Measurements from ENCODE around the gene TBC1D22A.

Gene TBC1D22A

GRCh38 chr22:47190957-47191670 is 428.7 kb downstream of the TBC1D22A start:
- no peaks in the 10 kb centered on the region for H3K4me1 ChIP-seq (ENCODE audit: low read length)
- H3K9me2 ChIP-seq (replicated peaks; ENCODE audit: insufficient read depth, low read length): no peaks in the 10 kb centered on the region
- H3K4me3 ChIP-seq (ENCODE audit: low read length): no peak overlapping the region
- H3K27ac ChIP-seq (ENCODE audit: low read length): no peak overlapping the region
- no peaks in the 10 kb centered on the region for H3K79me2 ChIP-seq (ENCODE audit: low read length)
- no peak for TF ChIP-seq CTCF (IDR thresholded peaks at IDR 0.05; ENCODE audit: low read length)
- no peak for TF ChIP-seq EZH2 (optimal IDR thresholded peaks at IDR 0.05; ENCODE audit: low read depth, low read length)
- no peak for TF ChIP-seq EZH2phosphoT487 (IDR thresholded peaks at IDR 0.05; ENCODE audit: low read length)
- no peaks in the 10 kb centered on the region for H3F3A ChIP-seq (ENCODE audit: insufficient read depth, low read length)
- no peaks in the 10 kb centered on the region for H4K20me1 ChIP-seq (ENCODE audit: insufficient read depth, low read length)
- DNase-seq: no peak
- no peak overlapping the region for H3K9ac ChIP-seq (ENCODE audit: low read length)
- no peak overlapping the region for H3K4me2 ChIP-seq (ENCODE audit: low read depth, low read length)
- 0 out of 2 replicates have a peak, but pooled peaks cover 6% of the 10 kb centered on the region for H3K27me3 ChIP-seq (replicated peaks; ENCODE audit: insufficient read depth, low read length)
- no peaks in the 10 kb centered on the region for H3K9me3 ChIP-seq (replicated peaks; ENCODE audit: insufficient read depth, low read length)
- H3K36me3 ChIP-seq (replicated peaks; ENCODE audit: insufficient read depth, low read length): no peaks in the 10 kb centered on the region
- no peak overlapping the region for H2AFZ ChIP-seq (ENCODE audit: low read length)

GRCh38 chr22:47191671-47192650 is 429.5 kb downstream of the TBC1D22A start:
- Histone ChIP-seq H3K4me3 (ENCODE audit: low read length) (no peak overlapping the region), H2AFZ (ENCODE audit: low read length) (no peak overlapping the region), H3K27me3 (replicated peaks; ENCODE audit: insufficient read depth, low read length) (0 out of 2 replicates have a peak, but pooled peaks cover 6% of the 10 kb centered on the region), H4K20me1 (ENCODE audit: insufficient read depth, low read length) (no peaks in the 10 kb centered on the region), H3K36me3 (replicated peaks; ENCODE audit: insufficient read depth, low read length) (no peaks in the 10 kb centered on the region), H3K9me3 (replicated peaks; ENCODE audit: insufficient read depth, low read length) (no peaks in the 10 kb centered on the region), H3K79me2 (ENCODE audit: low read length) (no peaks in the 10 kb centered on the region), H3F3A (ENCODE audit: insufficient read depth, low read length) (no peaks in the 10 kb centered on the region), H3K27ac (ENCODE audit: low read length) (no peak overlapping the region), H3K9ac (ENCODE audit: low read length) (no peak overlapping the region), H3K4me2 (ENCODE audit: low read depth, low read length) (no peak overlapping the region), H3K9me2 (replicated peaks; ENCODE audit: insufficient read depth, low read length) (no peaks in the 10 kb centered on the region), H3K4me1 (ENCODE audit: low read length) (no peaks in the 10 kb centered on the region)
- no peak for TF ChIP-seq EZH2phosphoT487 (IDR thresholded peaks at IDR 0.05; ENCODE audit: low read length)
- TF ChIP-seq CTCF (IDR thresholded peaks at IDR 0.05; ENCODE audit: low read length): no peak
- TF ChIP-seq EZH2 (optimal IDR thresholded peaks at IDR 0.05; ENCODE audit: low read depth, low read length): no peak
- no peak for DNase-seq

- Histone ChIP-seq H3K79me2 (ENCODE audit: low read length) (no peaks in the 10 kb centered on the region), H3K27ac (ENCODE audit: low read length) (no peak overlapping the region), H3K4me2 (ENCODE audit: low read depth, low read length) (no peak overlapping the region), H3K9ac (ENCODE audit: low read length) (no peak overlapping the region), H3K9me2 (replicated peaks; ENCODE audit: insufficient read depth, low read length) (no peaks in the 10 kb centered on the region), H3K4me3 (ENCODE audit: low read length) (no peak overlapping the region), H4K20me1 (ENCODE audit: insufficient read depth, low read length) (no peaks in the 10 kb centered on the region), H3K9me3 (replicated peaks; ENCODE audit: insufficient read depth, low read length) (no peaks in the 10 kb centered on the region), H3K27me3 (replicated peaks; ENCODE audit: insufficient read depth, low read length) (0 out of 2 replicates have a peak, but pooled peaks cover 6% of the 10 kb centered on the region), H2AFZ (ENCODE audit: low read length) (no peak overlapping the region), H3K36me3 (replicated peaks; ENCODE audit: insufficient read depth, low read length) (no peaks in the 10 kb centered on the region), H3F3A (ENCODE audit: insufficient read depth, low read length) (no peaks in the 10 kb centered on the region), H3K4me1 (ENCODE audit: low read length) (no peaks in the 10 kb centered on the region)
- TF ChIP-seq EZH2 (optimal IDR thresholded peaks at IDR 0.05; ENCODE audit: low read depth, low read length) (no peak), EZH2phosphoT487 (IDR thresholded peaks at IDR 0.05; ENCODE audit: low read length) (no peak)
- no peak for DNase-seq
Observed at GRCh38 chr22:47192651-47193437, 430.4 kb downstream of the TBC1D22A start.
